ENCODE results near the gene PTPRG. TPM values are rescaled to one million over a fixed set of nuclear protein-coding genes. Genes with fewer than 3 reads are reported as not detected.

The PTPRG gene
- total RNA-seq, 1 donor from 2014 or later, result 0.22 TPM

GRCh38 chr3:62332835-62333244 is 771.5 kb downstream of the PTPRG start:
- Mint-ChIP-seq H3K4me1 (no peaks in the 10 kb centered on the region), H3K4me3 (no peak overlapping the region), H3K9me3 (no peaks in the 10 kb centered on the region), H3K27me3 (no peaks in the 10 kb centered on the region), H3K27ac (no peak overlapping the region), H3K36me3 (ENCODE audit: low read depth) (peaks cover 2% of the 10 kb centered on the region)
- DNase-seq (no peak), ATAC-seq (ENCODE audit: low read depth) (no peak)
- ChIA-PET POLR2A (no interaction called here), CTCF (interaction anchor here (0.9 to 1.0 kb wide), 2 partner anchors 10 to 1486 kb away, joined by 4 read pairs; partner anchors contain the start of gene C3orf49)
- intact Hi-C loops (cut with micrococcal nuclease), result loop anchor here (5.0 kb wide), 1 partner anchor 224 kb away; no protein-coding TSS in a partner anchor
- no peak for TF ChIP-seq CTCF (IDR thresholded peaks at IDR 0.05)

GRCh38 chr3:62335196-62335595 is 773.8 kb downstream of the PTPRG start:
- ChIA-PET POLR2A (no interaction called here), CTCF (no interaction called here)
- DNase-seq (no peak), ATAC-seq (ENCODE audit: low read depth) (no peak)
- TF ChIP-seq CTCF (IDR thresholded peaks at IDR 0.05), result no peak
- Mint-ChIP-seq H3K9me3 (no peaks in the 10 kb centered on the region), H3K4me3 (no peak overlapping the region), H3K36me3 (ENCODE audit: low read depth) (peaks cover 2% of the 10 kb centered on the region), H3K27me3 (no peaks in the 10 kb centered on the region), H3K27ac (no peak overlapping the region), H3K4me1 (no peaks in the 10 kb centered on the region)
- intact Hi-C loops (cut with micrococcal nuclease), result no loop called here

- no peaks in the 10 kb centered on the region for H3K4me1 Mint-ChIP-seq
- H3K36me3 Mint-ChIP-seq (ENCODE audit: low read depth), result no peaks in the 10 kb centered on the region
- no peaks in the 10 kb centered on the region for H3K9me3 Mint-ChIP-seq
- no peak overlapping the region for H3K27ac Mint-ChIP-seq
- ATAC-seq (ENCODE audit: low read depth), result no peak
- ChIA-PET POLR2A (no interaction called here), CTCF (no interaction called here)
- no peak overlapping the region for H3K4me3 Mint-ChIP-seq
- no peak for DNase-seq
- H3K27me3 Mint-ChIP-seq, result peaks cover 3% of the 10 kb centered on the region
- TF ChIP-seq CTCF (IDR thresholded peaks at IDR 0.05), result no peak
- intact Hi-C loops (cut with micrococcal nuclease), result no loop called here
Observed at GRCh38 chr3:62343755-62344154, 782.4 kb downstream of the PTPRG start.

Data from activated B cell treated with CpG ODN at 0.5 μM for 24 hours (primary cell).